Psoas muscle (tissue), 8 donors: ENCODE data around the gene ENO2. TPM values are rescaled to one million over a fixed set of nuclear protein-coding genes. Genes with fewer than 3 reads are reported as not detected.
A peak's percentile ranks its signal among the peaks of the same experiment; 100 is the strongest.

ENCODE experiments used
- ATAC-seq, 4 donors: fragments of 200-7000 bp; cut with Tn5 transposase; one replicate each; pipeline ENCODE4 v1.9.1; 2020; ENCODE audit warnings: moderate library complexity in 3 of 4, mild to moderate bottlenecking in 2 of 4
- DNase-seq, 2 donors: peaks; one replicate each; pipeline ENCODE4 v3.0.0-alpha.2; 2020
- H3K27ac ChIP-seq: fragments of 200-600 bp; one replicate; pipeline ENCODE4 v1.8.0; 2022
- H3K27me3 ChIP-seq, 3 donors: fragments of 200-600 bp in 1 of 3; one replicate each; pipeline versions ENCODE4 v1.6.1 to v1.8.0; 2013 to 2022; ENCODE audit warnings: low read length in 2 of 3, mild to moderate bottlenecking in 2 of 3, moderate library complexity in 1 of 3; ENCODE audit not compliant: insufficient read depth in 3 of 3
- H3K36me3 ChIP-seq, 2 donors: fragments of 200-600 bp in 1 of 2; one replicate each; pipeline versions ENCODE4 v1.6.1 to v1.8.0; 2013 to 2022; ENCODE audit warnings: low read depth in 1 of 2, mild to moderate bottlenecking in 1 of 2, moderate library complexity in 1 of 2; ENCODE audit not compliant: insufficient read depth in 1 of 2
- H3K4me1 ChIP-seq: fragments of 200-600 bp; one replicate; pipeline ENCODE4 v1.8.0; 2022
- H3K4me3 ChIP-seq: fragments of 200-600 bp; one replicate; pipeline ENCODE4 v1.8.0; 2022; ENCODE audit warnings: mild to moderate bottlenecking
- H3K9me3 ChIP-seq: fragments of 200-600 bp; one replicate; pipeline ENCODE4 v1.8.0; 2022
- WGBS, 3 donors: extraction: QIAGEN DNeasy Blood & Tissue Kit; methylation state at CpG; one replicate each; pipeline versions ENCODE4 v1.1.6 to v1.1.7; 2013; 5-methylcytosine and 5-hydroxymethylcytosine counted together
- intact Hi-C, 2 donors: fragments of 100-400 bp; cut with DNase I; formaldehyde crosslinking; loops; one replicate each; pipeline versions ENCODE4 v1.11.0 to v1.14.2; 2022
- polyA plus RNA-seq, 3 donors: library from polyadenylated mRNA; stranded (reverse); fragments of 200-250 nt; gene quantifications; one replicate each; pipeline ENCODE4 v1.2.3, GENCODE V29; 2013
- total RNA-seq, 4 donors: library from RNA; stranded (reverse); fragmentation: NEBNext Ultra II Directional in 2 of 4; extraction: Animal tissue kit (Norgen Biotek cat#: 25700) in 2 of 4; gene quantifications; one replicate each; pipeline versions ENCODE4 v1.2.1 to v1.2.4, GENCODE V29; 2021 to 2023
- TF ChIP-seq, protein P1 (sequence below): fragments of 200-600 bp; IDR thresholded peaks from one replicate; pipeline ENCODE4 v1.8.0; 2022; ENCODE audit warnings: antibody characterized with exemption
- donor health status: healthy with polysubstance abuse.
- donor health status: DM: no; HTN: no; CAD: no; lungs with moderate emphysema.
- donor health status: Bipolar disorder and iron deficiency.
- donor health status: healthy.
- donor health status: DM: yes; HTN: yes; CAD: no.
- donor health status: DM: no; HTN: no; CAD: no.
- donor health status: DM: no; HTN: no; CAD: no.
- donor health status: DM: yes; HTN: yes; CAD: no.

The ENO2 gene
- total and polyA plus RNA-seq, 7 donors: 1.4 to 4.6 (median 2.0) TPM

DNA sequence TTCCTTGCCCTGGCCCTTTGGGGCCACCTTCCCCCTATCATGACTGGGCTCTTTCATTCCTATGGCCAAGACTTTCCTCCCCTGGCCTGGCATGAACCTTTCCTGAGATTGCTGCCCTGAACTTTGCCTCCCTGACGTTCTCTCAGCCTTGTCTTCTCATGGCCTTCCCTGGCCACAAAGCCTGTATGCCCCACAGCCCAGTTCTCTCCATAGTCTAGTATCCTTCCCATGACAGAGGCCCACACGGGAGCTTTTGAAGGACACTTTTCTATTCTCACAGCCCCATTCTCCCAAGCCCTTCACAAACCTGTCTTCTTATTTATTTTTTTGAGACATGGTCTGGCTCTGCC lies 24.8 kb downstream of the ENO2 start:
- DNase-seq: no peak
- Histone ChIP-seq H3K27ac (peak overlapping the region; percentile 93), H3K4me3 (no peak overlapping the region), H3K27me3 (no peaks in the 10 kb centered on the region), H3K36me3 (peaks cover 0 to 48% of the 10 kb centered on the region in 2 donors), H3K9me3 (no peaks in the 10 kb centered on the region), H3K4me1 (peaks cover 24% of the 10 kb centered on the region)
- no peak for ATAC-seq
- 71 to 84% (median 81%) methylated on average over 2 of the region's 2 CpGs for WGBS, 3 donors
- intact Hi-C loops: loop anchor here in 1 of 2 donors (5.0 kb wide), 1 partner anchor 72 kb away; the partner anchor contains the start of gene TPI1
- TF ChIP-seq, protein P1, sequence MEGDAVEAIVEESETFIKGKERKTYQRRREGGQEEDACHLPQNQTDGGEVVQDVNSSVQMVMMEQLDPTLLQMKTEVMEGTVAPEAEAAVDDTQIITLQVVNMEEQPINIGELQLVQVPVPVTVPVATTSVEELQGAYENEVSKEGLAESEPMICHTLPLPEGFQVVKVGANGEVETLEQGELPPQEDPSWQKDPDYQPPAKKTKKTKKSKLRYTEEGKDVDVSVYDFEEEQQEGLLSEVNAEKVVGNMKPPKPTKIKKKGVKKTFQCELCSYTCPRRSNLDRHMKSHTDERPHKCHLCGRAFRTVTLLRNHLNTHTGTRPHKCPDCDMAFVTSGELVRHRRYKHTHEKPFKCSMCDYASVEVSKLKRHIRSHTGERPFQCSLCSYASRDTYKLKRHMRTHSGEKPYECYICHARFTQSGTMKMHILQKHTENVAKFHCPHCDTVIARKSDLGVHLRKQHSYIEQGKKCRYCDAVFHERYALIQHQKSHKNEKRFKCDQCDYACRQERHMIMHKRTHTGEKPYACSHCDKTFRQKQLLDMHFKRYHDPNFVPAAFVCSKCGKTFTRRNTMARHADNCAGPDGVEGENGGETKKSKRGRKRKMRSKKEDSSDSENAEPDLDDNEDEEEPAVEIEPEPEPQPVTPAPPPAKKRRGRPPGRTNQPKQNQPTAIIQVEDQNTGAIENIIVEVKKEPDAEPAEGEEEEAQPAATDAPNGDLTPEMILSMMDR: no peak

DNA sequence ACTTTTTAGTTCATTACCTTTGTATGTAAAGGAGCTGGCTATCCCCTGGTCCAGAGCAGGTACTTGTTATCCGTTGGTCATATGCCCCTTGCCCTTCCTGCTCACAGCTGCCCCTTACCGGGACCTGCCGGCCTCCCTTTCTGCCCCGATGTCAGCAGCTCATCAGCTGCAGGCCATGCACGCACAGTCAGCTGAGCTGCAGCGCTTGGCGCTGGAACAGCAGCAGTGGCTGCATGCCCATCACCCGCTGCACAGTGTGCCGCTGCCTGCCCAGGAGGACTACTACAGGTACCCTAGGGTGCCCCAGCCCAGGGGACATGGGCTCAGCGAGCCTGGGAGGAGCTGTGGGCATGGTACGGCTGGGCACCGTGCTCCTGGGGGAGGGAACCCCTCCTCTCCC lies 26.9 kb downstream of the ENO2 start:
- DNase-seq (peak; percentile 18 to 61), ATAC-seq (no peak)
- Histone ChIP-seq H3K36me3 (peaks cover 0 to 38% of the 10 kb centered on the region in 2 donors), H3K4me1 (peaks cover 36% of the 10 kb centered on the region), H3K27me3 (no peaks in the 10 kb centered on the region), H3K27ac (no peak overlapping the region), H3K4me3 (no peak overlapping the region), H3K9me3 (no peaks in the 10 kb centered on the region)
- intact Hi-C loops: no loop called here
- 80 to 87% (median 82%) methylated on average over 12 of the region's 12 CpGs for WGBS, 3 donors
- TF ChIP-seq, protein P1: no peak

DNA sequence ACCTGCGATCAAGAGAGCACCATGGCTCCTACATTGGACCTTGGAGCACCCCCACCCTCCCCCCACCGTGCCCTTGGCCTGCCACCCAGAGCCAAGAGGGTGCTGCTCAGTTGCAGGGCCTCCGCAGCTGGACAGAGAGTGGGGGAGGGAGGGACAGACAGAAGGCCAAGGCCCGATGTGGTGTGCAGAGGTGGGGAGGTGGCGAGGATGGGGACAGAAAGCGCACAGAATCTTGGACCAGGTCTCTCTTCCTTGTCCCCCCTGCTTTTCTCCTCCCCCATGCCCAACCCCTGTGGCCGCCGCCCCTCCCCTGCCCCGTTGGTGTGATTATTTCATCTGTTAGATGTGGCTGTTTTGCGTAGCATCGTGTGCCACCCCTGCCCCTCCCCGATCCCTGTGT lies 27.4 kb downstream of the ENO2 start:
- no peaks in the 10 kb centered on the region for H3K9me3 ChIP-seq
- peak in 1 of 2 donors; percentile 62 for DNase-seq
- peaks cover 37% of the 10 kb centered on the region for H3K4me1 ChIP-seq
- TF ChIP-seq, protein P1: no peak
- H3K27me3 ChIP-seq: no peaks in the 10 kb centered on the region
- 66 to 78% (median 73%) methylated on average over 7 to 12 of the region's 12 CpGs for WGBS, 3 donors
- peaks cover 0 to 43% of the 10 kb centered on the region in 2 donors for H3K36me3 ChIP-seq
- no peak overlapping the region for H3K27ac ChIP-seq
- no peak overlapping the region for H3K4me3 ChIP-seq
- ATAC-seq: no peak
- intact Hi-C loops: no loop called here

DNA sequence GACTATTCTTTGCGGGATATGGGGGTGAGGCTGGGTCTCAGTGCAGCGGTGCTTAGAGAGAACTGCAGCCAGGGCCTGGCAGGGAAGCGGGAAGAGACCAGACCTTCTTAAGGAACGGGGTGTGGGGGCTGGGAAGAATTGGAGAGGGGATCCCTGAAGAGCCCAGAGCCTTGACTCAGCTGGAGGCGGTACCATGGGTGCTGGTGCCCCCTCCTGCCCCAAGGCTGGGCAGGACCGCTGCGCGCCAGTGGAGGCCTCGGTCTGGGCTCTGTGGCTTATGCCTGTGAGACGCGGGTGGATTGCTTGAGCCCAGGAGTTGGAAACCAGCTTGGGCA lies 27.9 kb downstream of the ENO2 start:
- intact Hi-C loops: no loop called here
- H3K4me1 ChIP-seq: peaks cover 37% of the 10 kb centered on the region
- no peak overlapping the region for H3K4me3 ChIP-seq
- H3K27ac ChIP-seq: peak overlapping the region; percentile 95
- H3K27me3 ChIP-seq: no peaks in the 10 kb centered on the region
- 87 to 93% (median 88%) methylated on average over 11 of the region's 11 CpGs for WGBS, 3 donors
- DNase-seq: peak; percentile 19 to 58
- peaks cover 0 to 47% of the 10 kb centered on the region in 2 donors for H3K36me3 ChIP-seq
- no peak for ATAC-seq
- TF ChIP-seq, protein P1: no peak
- H3K9me3 ChIP-seq: no peaks in the 10 kb centered on the region

DNA sequence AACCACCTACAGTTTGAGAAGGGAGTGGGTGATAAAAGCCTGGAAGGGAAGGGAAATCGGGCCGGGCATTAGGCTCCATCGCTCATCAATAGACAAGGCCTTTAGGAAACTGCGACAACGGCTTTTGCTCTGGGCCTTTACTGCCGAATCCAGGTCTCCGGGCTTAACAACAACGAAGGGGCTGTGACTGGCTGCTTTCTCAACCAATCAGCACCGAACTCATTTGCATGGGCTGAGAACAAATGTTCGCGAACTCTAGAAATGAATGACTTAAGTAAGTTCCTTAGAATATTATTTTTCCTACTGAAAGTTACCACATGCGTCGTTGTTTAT lies 29.0 kb downstream of the ENO2 start:
- H3K27me3 ChIP-seq: no peaks in the 10 kb centered on the region
- DNase-seq (peak; percentile 76 to 87), ATAC-seq (peak; percentile 66 to 79 (median 70))
- H3K4me3 ChIP-seq: peak overlapping the region; percentile 75
- WGBS, 3 donors: 0 to 1% (median 0%) methylated on average over 13 of the region's 13 CpGs
- no peaks in the 10 kb centered on the region for H3K9me3 ChIP-seq
- H3K36me3 ChIP-seq: peaks cover 0 to 47% of the 10 kb centered on the region in 2 donors
- peaks cover 34% of the 10 kb centered on the region for H3K4me1 ChIP-seq
- peak overlapping the region; percentile 95 for H3K27ac ChIP-seq
- intact Hi-C loops: no loop called here
- TF ChIP-seq, protein P1: no peak
